H9 (cell line): Measurements from ENCODE around the gene CRYGN. TPM values are rescaled to one million over a fixed set of nuclear protein-coding genes. Genes with fewer than 3 reads are reported as not detected.

Experiments
- DNase-seq: peaks from one replicate; pipeline ENCODE4 v3.0.0-alpha.2; 2017
- H2AFZ ChIP-seq: one replicate; pipeline ENCODE4 v1.6.1; 2013; ENCODE audit warnings: mild to moderate bottlenecking, low read length, control low read depth, moderate library complexity
- H2AK5ac ChIP-seq: 2 replicates; pipeline ENCODE4 v1.6.1; 2013; ENCODE audit warnings: low read length, control low read depth, mixed read lengths; ENCODE audit not compliant: insufficient read length
- H2BK120ac ChIP-seq: one replicate; pipeline ENCODE4 v1.6.1; 2013; ENCODE audit warnings: low read depth, mild to moderate bottlenecking, low read length, control low read depth, inconsistent platforms; ENCODE audit not compliant: poor library complexity, severe bottlenecking
- H2BK12ac ChIP-seq: 2 replicates; pipeline ENCODE4 v1.6.1; 2013; ENCODE audit warnings: low read length, control low read depth, mixed read lengths, low read depth; ENCODE audit not compliant: insufficient read length
- H2BK15ac ChIP-seq: 2 replicates; pipeline ENCODE4 v1.6.1; 2013; ENCODE audit warnings: low read depth, low read length, control low read depth
- H2BK20ac ChIP-seq: one replicate; pipeline ENCODE4 v1.6.1; 2013; ENCODE audit warnings: low read depth, mild to moderate bottlenecking, low read length, control low read depth, inconsistent platforms; ENCODE audit not compliant: poor library complexity, severe bottlenecking
- H2BK5ac ChIP-seq: 2 replicates; pipeline ENCODE4 v1.6.1; 2013; ENCODE audit warnings: low read length, control low read depth, mixed read lengths; ENCODE audit not compliant: insufficient read length
- H3K14ac ChIP-seq: 2 replicates; pipeline ENCODE4 v1.6.1; 2013; ENCODE audit warnings: low read length, control low read depth; ENCODE audit not compliant: insufficient read depth
- H3K18ac ChIP-seq: 2 replicates; pipeline ENCODE4 v1.6.1; 2013; ENCODE audit warnings: low read depth, mild to moderate bottlenecking, mixed read lengths, low read length, control low read depth; ENCODE audit not compliant: insufficient read length
- H3K23ac ChIP-seq: 2 replicates; pipeline ENCODE4 v1.6.1; 2013; ENCODE audit warnings: low read length, control low read depth, mixed read lengths, low read depth; ENCODE audit not compliant: insufficient read length
- H3K23me2 ChIP-seq: 2 replicates; pipeline ENCODE4 v1.6.1; 2013; ENCODE audit warnings: low read depth, mild to moderate bottlenecking, mixed read lengths, low read length, control low read depth; ENCODE audit not compliant: insufficient read length, poor library complexity, severe bottlenecking
- H3K27ac ChIP-seq: 2 replicates; pipeline ENCODE4 v1.5.1; 2013; ENCODE audit warnings: low read length, control low read depth, mixed read lengths, low read depth; ENCODE audit not compliant: insufficient read length
- H3K27me3 ChIP-seq: 2 replicates; pipeline ENCODE4 v1.6.1; 2013; ENCODE audit warnings: low read length, control low read depth, inconsistent platforms; ENCODE audit not compliant: insufficient read depth
- H3K4ac ChIP-seq: 2 replicates; pipeline ENCODE4 v1.6.1; 2013; ENCODE audit warnings: low read depth, mild to moderate bottlenecking, control low read depth, inconsistent platforms, low read length, moderate library complexity
- H3K4me1 ChIP-seq: 2 replicates; pipeline ENCODE4 v1.6.1; 2013; ENCODE audit warnings: low read length, control low read depth, inconsistent platforms; ENCODE audit not compliant: insufficient read depth
- H3K4me2 ChIP-seq: 2 replicates; pipeline ENCODE4 v1.6.1; 2013; ENCODE audit warnings: low read length, control low read depth, mixed read lengths; ENCODE audit not compliant: insufficient read length, insufficient read depth
- H3K56ac ChIP-seq: 2 replicates; pipeline ENCODE4 v1.6.1; 2013; ENCODE audit warnings: low read depth, mild to moderate bottlenecking, mixed read lengths, low read length, control low read depth; ENCODE audit not compliant: insufficient read length
- H3K79me1 ChIP-seq: 2 replicates; pipeline ENCODE4 v1.6.1; 2013; ENCODE audit warnings: low read depth, mild to moderate bottlenecking, moderate library complexity, low read length, control low read depth, inconsistent platforms; ENCODE audit not compliant: insufficient read depth, poor library complexity, severe bottlenecking
- H3K79me2 ChIP-seq: 2 replicates; pipeline ENCODE4 v1.6.1; 2013; ENCODE audit warnings: low read length, control low read depth, inconsistent platforms; ENCODE audit not compliant: insufficient read depth
- H3K9ac ChIP-seq: 2 replicates; pipeline ENCODE4 v1.6.1; 2013; ENCODE audit warnings: low read length, control low read depth, mixed read lengths; ENCODE audit not compliant: insufficient read length; ENCODE audit errors: extremely low read depth
- H3K9me3 ChIP-seq: one replicate; pipeline ENCODE4 v1.6.1; 2013; ENCODE audit warnings: low read depth, low read length, inconsistent platforms; ENCODE audit not compliant: control insufficient read depth
- H3T11ph ChIP-seq: one replicate; pipeline ENCODE4 v1.6.1; 2013; ENCODE audit warnings: mild to moderate bottlenecking, low read length, control low read depth, inconsistent platforms
- H4K20me1 ChIP-seq: one replicate; pipeline ENCODE4 v1.6.1; 2013; ENCODE audit not compliant: control insufficient read depth, insufficient read length, insufficient read depth
- H4K5ac ChIP-seq: 2 replicates; pipeline ENCODE4 v1.6.1; 2013; ENCODE audit warnings: low read depth, mild to moderate bottlenecking, mixed read lengths, low read length, control low read depth; ENCODE audit not compliant: insufficient read length
- H4K8ac ChIP-seq: replicated peaks from 2 replicates; pipeline ENCODE4 v1.6.1; 2013; ENCODE audit warnings: low read length, control low read depth, mixed read lengths, low read depth; ENCODE audit not compliant: insufficient read length
- H4K91ac ChIP-seq: 2 replicates; pipeline ENCODE4 v1.6.1; 2013; ENCODE audit warnings: low read depth, mild to moderate bottlenecking, moderate library complexity, mixed read lengths, low read length, control low read depth; ENCODE audit not compliant: insufficient read length
- H3K27ac Mint-ChIP-seq, 3 experiments: 2 replicates in 2 of 3; 3 replicates in 1 of 3; pipeline ENCODE4 v1.8.0; 2020 to 2021; ENCODE audit warnings: mixed read lengths in 3 of 3, mild to moderate bottlenecking in 1 of 3, moderate library complexity in 1 of 3
- H3K27me3 Mint-ChIP-seq: 2 replicates; pipeline ENCODE4 v1.8.0; 2021; ENCODE audit warnings: low read depth, mild to moderate bottlenecking, moderate library complexity, mixed read lengths
- H3K36me3 Mint-ChIP-seq, 3 experiments: 2 replicates in 2 of 3; 3 replicates in 1 of 3; pipeline ENCODE4 v1.8.0; 2020 to 2021; ENCODE audit warnings: low read depth in 3 of 3, mixed read lengths in 3 of 3; ENCODE audit not compliant: insufficient read depth in 1 of 3
- H3K4me1 Mint-ChIP-seq, 2 experiments: 2 replicates each; pipeline ENCODE4 v1.8.0; 2020; ENCODE audit warnings: mixed read lengths in 2 of 2
- H3K4me3 Mint-ChIP-seq, 2 experiments: 2 replicates in 1 of 2; 3 replicates in 1 of 2; pipeline ENCODE4 v1.8.0; 2020 to 2021; ENCODE audit warnings: mild to moderate bottlenecking in 2 of 2, mixed read lengths in 2 of 2, moderate library complexity in 1 of 2
- H3K9me3 Mint-ChIP-seq, 2 experiments: 2 replicates in 1 of 2; 3 replicates in 1 of 2; pipeline ENCODE4 v1.8.0; 2020; ENCODE audit warnings: mild to moderate bottlenecking in 2 of 2, mixed read lengths in 2 of 2, moderate library complexity in 1 of 2
- CTCF ChIP-seq: fragments of 200-600 bp; sonication (generic); conservative IDR thresholded peaks from 3 replicates; pipeline ENCODE4 v1.8.0; 2021; ENCODE audit warnings: antibody characterized with exemption, mild to moderate bottlenecking
- WGBS: extraction: QIAGEN DNeasy Blood & Tissue Kit; methylation state at CpG from one replicate; pipeline ENCODE4 v1.1.7; 2013; ENCODE audit warnings: missing lambda C conversion rate, low lambda C conversion rate, mixed read lengths; ENCODE audit not compliant: insufficient read length; ENCODE audit errors: extremely low coverage; 5-methylcytosine and 5-hydroxymethylcytosine counted together
- total RNA-seq: library from RNA; stranded (reverse); gene quantifications from 2 replicates; pipeline ENCODE4 v1.2.1, GENCODE V29; 2021

Gene CRYGN
- total RNA-seq, 1 experiment from 2014 or later, result 1.8 TPM

- Histone ChIP-seq H3T11ph (no peak overlapping the region), H2BK5ac (no peak overlapping the region), H2BK12ac (no peak overlapping the region), H2AFZ (no peak overlapping the region), H3K9me3 (no peaks in the 10 kb centered on the region), H3K23me2 (peaks cover 25% of the 10 kb centered on the region), H3K23ac (no peak overlapping the region), H3K14ac (no peak overlapping the region), H2BK15ac (no peak overlapping the region), H4K20me1 (no peaks in the 10 kb centered on the region), H4K8ac (no peak overlapping the region), H3K27me3 (no peaks in the 10 kb centered on the region; the same call in 1 of the 2 replicates), H2BK20ac (no peak overlapping the region), H3K79me2 (no peaks in the 10 kb centered on the region), H4K5ac (no peak overlapping the region), H3K79me1 (no peaks in the 10 kb centered on the region), H2AK5ac (no peak overlapping the region), H2BK120ac (no peak overlapping the region), H3K4ac (no peak overlapping the region), H3K56ac (no peak overlapping the region), H3K4me1 (peaks cover 5% of the 10 kb centered on the region; the same call in 1 of the 2 replicates), H3K18ac (no peak overlapping the region), H3K9ac (no peak overlapping the region), H4K91ac (no peak overlapping the region), H3K4me2 (no peak overlapping the region), H3K27ac (no peak overlapping the region)
- no CpG with 5 or more reads among the region's 9 CpGs for WGBS
- no peak for TF ChIP-seq CTCF
- Mint-ChIP-seq H3K9me3 (peaks cover 0 to 3% of the 10 kb centered on the region in 2 experiments; a peak in 1 of 5 replicates), H3K27me3 (peaks cover 29% of the 10 kb centered on the region), H3K36me3 (peaks cover 0 to 8% (median 2%) of the 10 kb centered on the region in 3 experiments; a peak in 5 of 7 replicates), H3K27ac (peak overlapping the region in 1 of 3 experiments; percentile 85; a peak in 1 of 7 replicates), H3K4me1 (peaks cover 27 to 33% of the 10 kb centered on the region in 2 experiments), H3K4me3 (no peak overlapping the region)
- no peak for DNase-seq
Measured at GRCh38 chr7:151406886-151407583, 32.9 kb downstream of the CRYGN start.
